OCI-LY3 (cell line): ENCODE measurements around the gene VDAC1.

Source experiments
- EZH2phosphoT487 ChIP-seq: fragments of 200-600 bp; shearing (Covaris generic); IDR thresholded peaks from 2 replicates; pipeline ENCODE4 v1.6.1; 2018; ENCODE audit warnings: antibody characterized with exemption, mixed run types, low read depth
- TF ChIP-seq, protein P1 (sequence below): fragments of 200-600, 300-600 bp; sonication (generic); IDR thresholded peaks from 2 replicates; pipeline ENCODE4 v1.5.1; 2014; ENCODE audit warnings: antibody characterized with exemption, low read length, low read depth

GRCh38 chr5:133967124-133967523, 37.7 kb downstream of the VDAC1 start:
- TF ChIP-seq, protein P1, sequence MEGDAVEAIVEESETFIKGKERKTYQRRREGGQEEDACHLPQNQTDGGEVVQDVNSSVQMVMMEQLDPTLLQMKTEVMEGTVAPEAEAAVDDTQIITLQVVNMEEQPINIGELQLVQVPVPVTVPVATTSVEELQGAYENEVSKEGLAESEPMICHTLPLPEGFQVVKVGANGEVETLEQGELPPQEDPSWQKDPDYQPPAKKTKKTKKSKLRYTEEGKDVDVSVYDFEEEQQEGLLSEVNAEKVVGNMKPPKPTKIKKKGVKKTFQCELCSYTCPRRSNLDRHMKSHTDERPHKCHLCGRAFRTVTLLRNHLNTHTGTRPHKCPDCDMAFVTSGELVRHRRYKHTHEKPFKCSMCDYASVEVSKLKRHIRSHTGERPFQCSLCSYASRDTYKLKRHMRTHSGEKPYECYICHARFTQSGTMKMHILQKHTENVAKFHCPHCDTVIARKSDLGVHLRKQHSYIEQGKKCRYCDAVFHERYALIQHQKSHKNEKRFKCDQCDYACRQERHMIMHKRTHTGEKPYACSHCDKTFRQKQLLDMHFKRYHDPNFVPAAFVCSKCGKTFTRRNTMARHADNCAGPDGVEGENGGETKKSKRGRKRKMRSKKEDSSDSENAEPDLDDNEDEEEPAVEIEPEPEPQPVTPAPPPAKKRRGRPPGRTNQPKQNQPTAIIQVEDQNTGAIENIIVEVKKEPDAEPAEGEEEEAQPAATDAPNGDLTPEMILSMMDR: no peak
- TF ChIP-seq EZH2phosphoT487: no peak
